DND-41 (cell line): ENCODE results near the gene SAP30L.

ENCODE experiments used
- CTCF ChIP-seq: IDR thresholded peaks from 2 replicates; pipeline ENCODE4 v1.5.1; 2012; ENCODE audit warnings: borderline replicate concordance, low read length, moderate library complexity, mild to moderate bottlenecking; ENCODE audit not compliant: poor library complexity, severe bottlenecking; ENCODE audit errors: extremely low read depth
- EZH2 ChIP-seq: IDR thresholded peaks from 3 replicates; pipeline ENCODE4 v1.6.1; 2012; ENCODE audit warnings: borderline replicate concordance, low read depth, mild to moderate bottlenecking, moderate library complexity, low read length, inconsistent platforms; ENCODE audit not compliant: severe bottlenecking

- TF ChIP-seq CTCF, result no peak
- TF ChIP-seq EZH2, result no peak
Measured at GRCh38 chr5:154449786-154450185, 4.0 kb downstream of the SAP30L start.
